GM12878 (cell line): Measurements from ENCODE around the gene NRTN. TPM values are rescaled to one million over a fixed set of nuclear protein-coding genes. Genes with fewer than 3 reads are reported as not detected.

ENCODE experiments used
- ATAC-seq: fragments of 200-7000 bp; cut with Tn5 transposase; 3 replicates; pipeline ENCODE4 v1.9.1; 2020; ENCODE audit warnings: mild to moderate bottlenecking, moderate library complexity
- BruUV-seq: library from RNA; stranded (reverse); fragments of 400-500 nt; replicated peaks from 2 replicates; lab custom pipeline; 2021; lab: Mats Ljungman, UMichigan
- CTCF ChIA-PET: fragments of 300-600 bp; sonication (Branson Sonifier 250); formaldehyde crosslinking; extraction: SDS; loops from one replicate; lab custom pipeline; 2021; ENCODE audit warnings: inconsistent platforms; lab: Yijun Ruan, JAX
- POLR2A ChIA-PET: fragments of 350-600 bp; formaldehyde crosslinking; extraction: SDS; loops from one replicate; lab custom pipeline; 2021; ENCODE audit warnings: inconsistent platforms; lab: Charles Lee
- RAD21 ChIA-PET: fragments of 300-600 bp; sonication (Branson Sonifier 250); formaldehyde crosslinking; loops from one replicate; lab custom pipeline; 2023; ENCODE audit warnings: antibody characterized with exemption; ENCODE audit not compliant: unreplicated experiment; lab: Charles Lee
- SMC1A ChIA-PET: fragments of 300-600 bp; sonication (Branson Sonifier 250); formaldehyde crosslinking; loops from one replicate; lab custom pipeline; 2023; ENCODE audit not compliant: unreplicated experiment, uncharacterized antibody; lab: Charles Lee
- DNase-seq: peaks from one replicate; pipeline ENCODE4 v3.0.0-alpha.2; 2011; ENCODE audit warnings: low read depth, low spot score
- FAIRE-seq: peaks from 3 replicates; lab custom pipeline; 2011; peaks lifted over from hg19 to GRCh38; lab: Jason Lieb, UNC
- H2AFZ ChIP-seq: 2 replicates; pipeline ENCODE4 v1.6.0; 2011; ENCODE audit warnings: low read depth, low read length, control low read depth; ENCODE audit not compliant: control insufficient read depth
- H3K27ac ChIP-seq: 2 replicates; pipeline ENCODE4 v1.5.1; 2011; ENCODE audit warnings: control low read depth; ENCODE audit not compliant: control insufficient read depth, insufficient read depth
- H3K27me3 ChIP-seq, 2 experiments: replicated peaks in 1 of 2; 2 replicates each; pipeline versions ENCODE4 v1.6.0 to v1.6.1; 2011; ENCODE audit warnings: low read length in 1 of 2; ENCODE audit not compliant: control insufficient read depth in 2 of 2, insufficient read depth in 2 of 2
- H3K36me3 ChIP-seq, 2 experiments: 2 replicates each; pipeline ENCODE4 v1.5.1; 2011; ENCODE audit warnings: low read length in 1 of 2; ENCODE audit not compliant: control insufficient read depth in 2 of 2, insufficient read depth in 2 of 2
- H3K4me1 ChIP-seq: 2 replicates; pipeline ENCODE4 v1.6.1; 2011; ENCODE audit warnings: mild to moderate bottlenecking, low read length, moderate library complexity, mixed read lengths; ENCODE audit not compliant: control insufficient read depth, insufficient read depth
- H3K4me2 ChIP-seq: 2 replicates; pipeline ENCODE4 v1.6.0; 2011; ENCODE audit warnings: control low read depth; ENCODE audit not compliant: control insufficient read depth, insufficient read depth
- H3K4me3 ChIP-seq: fragments of 200-600 bp; sonication (generic); 2 replicates; pipeline ENCODE4 v1.5.1; 2016
- H3K79me2 ChIP-seq: 2 replicates; pipeline ENCODE4 v1.6.0; 2011; ENCODE audit warnings: low read length; ENCODE audit not compliant: control insufficient read depth, insufficient read depth
- H3K9ac ChIP-seq: 2 replicates; pipeline ENCODE4 v1.8.0; 2011; ENCODE audit warnings: low read length, control low read depth, mixed read lengths; ENCODE audit not compliant: control insufficient read depth, insufficient read depth
- H3K9me3 ChIP-seq: replicated peaks from 3 replicates; pipeline ENCODE4 v1.5.1; 2011; ENCODE audit warnings: mild to moderate bottlenecking, low read length; ENCODE audit not compliant: control insufficient read depth, insufficient read depth
- H4K20me1 ChIP-seq: 2 replicates; pipeline ENCODE4 v1.6.0; 2011; ENCODE audit not compliant: control insufficient read depth, insufficient read depth
- BRCA1 ChIP-seq: IDR thresholded peaks from 2 replicates; pipeline ENCODE4 v1.6.1; 2011; ENCODE audit warnings: low read depth, low read length, improper control_type of control experiment
- MXI1 ChIP-seq: fragments of 150-350 bp; IDR thresholded peaks from 2 replicates; pipeline ENCODE4 v1.6.1; 2011; ENCODE audit warnings: low read depth, mild to moderate bottlenecking, inconsistent platforms, low read length, improper control_type of control experiment
- PAX8 ChIP-seq: fragments of 450-650 bp; IDR thresholded peaks from 2 replicates; pipeline ENCODE4 v1.6.1; 2017; ENCODE audit warnings: mild to moderate bottlenecking, moderate library complexity
- SMARCA5 ChIP-seq: fragments of 450-650 bp; IDR thresholded peaks from 2 replicates; pipeline ENCODE4 v1.6.1; 2017; ENCODE audit warnings: mild to moderate bottlenecking
- SPI1 ChIP-seq: IDR thresholded peaks from 2 replicates; pipeline ENCODE4 v1.6.1; 2011; ENCODE audit warnings: low read depth, mild to moderate bottlenecking, low read length, moderate library complexity, borderline replicate concordance; ENCODE audit not compliant: insufficient read depth
- SREBF2 ChIP-seq: IDR thresholded peaks from 2 replicates; pipeline ENCODE4 v1.6.1; 2012; ENCODE audit warnings: mild to moderate bottlenecking, low read length
- TCF7 ChIP-seq: IDR thresholded peaks from 2 replicates; pipeline ENCODE4 v1.6.1; 2014; ENCODE audit warnings: antibody characterized with exemption, borderline replicate concordance
- USF2 ChIP-seq: IDR thresholded peaks from 2 replicates; pipeline ENCODE4 v1.6.1; 2011; ENCODE audit warnings: low read depth, low read length, improper control_type of control experiment, borderline replicate concordance
- ZBTB4 ChIP-seq: fragments of 450-650 bp; formaldehyde crosslinking; IDR thresholded peaks from 2 replicates; pipeline ENCODE4 v1.4.0; 2022; ENCODE audit warnings: mild to moderate bottlenecking, moderate library complexity
- WGBS: methylation state at CpG from one replicate; pipeline ENCODE4 v1.1.6; 2016; ENCODE audit warnings: low lambda C conversion rate; ENCODE audit not compliant: insufficient replicate concordance, insufficient coverage; ENCODE audit errors: missing lambda C conversion rate; 5-methylcytosine and 5-hydroxymethylcytosine counted together
- in situ Hi-C: fragments of 300-500 bp; cut with MboI; formaldehyde crosslinking; loops from 9 replicates; pipeline ENCODE4 v1.14.3; 2018; ENCODE audit warnings: mixed read lengths
- intact Hi-C: fragments of 100-400 bp; cut with micrococcal nuclease; formaldehyde crosslinking; loops from one replicate; pipeline ENCODE4 v1.14.2; 2022; ENCODE audit not compliant: unreplicated experiment
- polyA plus RNA-seq, 11 experiments: library from polyadenylated mRNA; depleted of rRNA in 4 of 11; unstranded in 6 of 11; stranded (reverse) in 5 of 11; fragments of >200 nt; fragmentation: Nextera tagmentation in 4 of 11; fragmentation: Illumina TruSeq in 1 of 11; extraction: Ambion mirVana in 4 of 11; extraction: Trizol in 1 of 11; gene quantifications; 1 replicate in 1 of 11; 2 replicates in 10 of 11; pipeline versions ENCODE4 v1.2.1 to v1.2.3, GENCODE V29; 2011 to 2016; ENCODE audit warnings: inconsistent platforms in 2 of 11, missing spikeins in 2 of 11, low read depth in 1 of 11
- total RNA-seq, 4 experiments: library from RNA; depleted of rRNA in 3 of 4; stranded (reverse); fragments of >200 nt in 3 of 4; fragmentation: Illumina TruSeq in 1 of 4; extraction: Trizol in 1 of 4; gene quantifications; 2 replicates each; pipeline versions ENCODE4 v1.2.1 to v1.2.3, GENCODE V29; 2013 to 2021

Gene NRTN
- total and polyA plus RNA-seq, 10 of the 15 experiments (the other 5 are each of a cell fraction or from before 2014, with no cell fraction given): not detected

GRCh38 chr19:5843295-5843927 is 38.5 kb downstream of the NRTN start:
- RAD21 ChIA-PET: no interaction called here
- TF ChIP-seq PAX8 (no peak), TCF7 (no peak), BRCA1 (no peak), SREBF2 (no peak)
- TF ChIP-seq, all 136 proteins: peak for 0
- intact Hi-C loops (no loop called here), in situ Hi-C loops (no loop called here)
- WGBS: 61% methylated on average over 21 of the region's 21 CpGs
- POLR2A ChIA-PET: interaction anchor here (0.5 kb wide), 1 partner anchor 148 kb away, joined by 4 read pairs; no protein-coding TSS in a partner anchor
- no peak for DNase-seq
- H3K9me3 ChIP-seq: no peaks in the 10 kb centered on the region
- no peak overlapping the region for H3K9ac ChIP-seq
- no peak for ATAC-seq
- no peak overlapping the region for H2AFZ ChIP-seq
- CTCF ChIA-PET: no interaction called here
- H4K20me1 ChIP-seq: no peaks in the 10 kb centered on the region
- no peak overlapping the region for H3K4me3 ChIP-seq
- no peaks in the 10 kb centered on the region for H3K4me1 ChIP-seq
- no peak for FAIRE-seq
- no peak overlapping the region for H3K4me2 ChIP-seq
- no TSS peak for BruUV-seq
- no peaks in the 10 kb centered on the region for H3K27me3 ChIP-seq
- H3K27ac ChIP-seq: no peak overlapping the region
- no peaks in the 10 kb centered on the region for H3K36me3 ChIP-seq
- H3K79me2 ChIP-seq: no peaks in the 10 kb centered on the region
- SMC1A ChIA-PET: no interaction called here

- ChIA-PET CTCF (no interaction called here), SMC1A (no interaction called here), POLR2A (no interaction called here), RAD21 (no interaction called here)
- no peak overlapping the region for H3K4me3 ChIP-seq
- FAIRE-seq (no peak), ATAC-seq (no peak), DNase-seq (no peak)
- H3K9me3 ChIP-seq: no peaks in the 10 kb centered on the region
- no peak overlapping the region for H3K27ac ChIP-seq
- in situ Hi-C loops (no loop called here), intact Hi-C loops (no loop called here)
- no peak overlapping the region for H3K4me2 ChIP-seq
- no TSS peak for BruUV-seq
- no peaks in the 10 kb centered on the region for H3K36me3 ChIP-seq
- H3K27me3 ChIP-seq: no peaks in the 10 kb centered on the region
- WGBS: 46% methylated on average over 22 of the region's 24 CpGs
- no peak overlapping the region for H2AFZ ChIP-seq
- no peak overlapping the region for H3K9ac ChIP-seq
- TF ChIP-seq ZBTB4 (CRISPR knock-in tag) (no peak), MXI1 (no peak), USF2 (no peak), SMARCA5 (no peak), SPI1 (no peak)
- H4K20me1 ChIP-seq: no peaks in the 10 kb centered on the region
- no peaks in the 10 kb centered on the region for H3K4me1 ChIP-seq
- H3K79me2 ChIP-seq: no peaks in the 10 kb centered on the region
Observed at GRCh38 chr19:5844456-5845433, 39.9 kb downstream of the NRTN start.
